HG02885 (cell line): ENCODE measurements around the gene PNPLA2.

Source experiments
- ATAC-seq: cut with Tn5 transposase; IDR thresholded peaks from one replicate; pipeline ENCODE4 v1.9.1; 2021; ENCODE audit warnings: mild to moderate bottlenecking; ENCODE audit not compliant: unreplicated experiment, poor library complexity

The PNPLA2 gene

DNA sequence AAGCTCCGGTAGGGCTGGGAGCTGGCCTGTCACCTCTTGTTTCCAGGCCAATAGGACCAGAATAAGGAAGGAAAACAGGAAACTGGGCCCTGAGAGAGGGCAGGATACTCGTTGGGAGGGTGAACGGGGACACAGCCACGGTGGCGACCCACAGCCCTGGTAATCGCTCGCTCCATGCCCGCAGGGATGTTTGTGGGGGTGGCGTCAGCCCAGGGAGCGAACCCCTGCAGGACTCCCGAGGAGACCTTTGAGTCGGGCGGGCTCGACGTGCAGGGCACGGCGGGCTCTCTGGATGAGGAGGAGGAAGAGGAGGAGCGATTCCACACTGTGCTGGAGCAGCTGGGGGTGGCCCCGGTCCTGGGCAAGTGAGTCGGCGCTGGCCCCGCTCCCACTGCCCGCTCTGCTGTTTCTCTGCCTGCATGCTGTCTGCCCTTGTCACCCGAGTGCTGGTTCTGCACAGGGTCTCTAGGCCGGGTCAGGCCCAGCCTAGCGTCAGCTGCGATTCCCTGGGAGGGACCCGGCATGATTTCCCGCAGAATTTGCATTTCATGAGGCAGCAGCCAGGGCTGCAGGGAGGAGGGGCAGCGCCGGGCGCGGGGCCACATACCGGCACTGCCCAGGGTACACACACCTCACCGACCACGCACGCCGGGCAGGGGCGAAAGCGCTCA is 10.6 kb downstream of the PNPLA2 start:
- ATAC-seq: no peak

DNA sequence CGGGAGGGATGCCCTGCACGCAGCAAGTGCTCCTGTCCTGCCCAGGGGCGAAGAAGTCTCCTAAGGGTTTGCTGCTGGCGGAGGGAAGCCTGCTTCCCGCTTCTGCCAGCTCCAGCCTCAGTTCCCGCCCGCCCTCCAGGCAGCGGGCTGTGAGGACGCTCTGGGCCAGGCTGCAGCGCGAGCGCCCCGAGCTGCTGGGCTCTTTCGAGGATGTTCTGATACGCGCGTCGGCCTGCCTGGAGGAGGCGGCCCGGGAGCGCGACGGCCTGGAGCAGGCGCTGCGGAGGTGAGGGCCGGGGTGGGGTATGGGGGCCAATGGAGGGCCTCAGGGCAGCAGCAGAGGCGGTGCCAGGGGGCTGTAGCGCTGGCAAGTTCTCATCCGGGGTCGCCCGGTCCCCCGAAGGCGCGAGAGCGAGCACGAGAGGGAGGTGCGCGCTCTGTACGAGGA is 11.2 kb downstream of the PNPLA2 start:
- ATAC-seq: no peak

DNA sequence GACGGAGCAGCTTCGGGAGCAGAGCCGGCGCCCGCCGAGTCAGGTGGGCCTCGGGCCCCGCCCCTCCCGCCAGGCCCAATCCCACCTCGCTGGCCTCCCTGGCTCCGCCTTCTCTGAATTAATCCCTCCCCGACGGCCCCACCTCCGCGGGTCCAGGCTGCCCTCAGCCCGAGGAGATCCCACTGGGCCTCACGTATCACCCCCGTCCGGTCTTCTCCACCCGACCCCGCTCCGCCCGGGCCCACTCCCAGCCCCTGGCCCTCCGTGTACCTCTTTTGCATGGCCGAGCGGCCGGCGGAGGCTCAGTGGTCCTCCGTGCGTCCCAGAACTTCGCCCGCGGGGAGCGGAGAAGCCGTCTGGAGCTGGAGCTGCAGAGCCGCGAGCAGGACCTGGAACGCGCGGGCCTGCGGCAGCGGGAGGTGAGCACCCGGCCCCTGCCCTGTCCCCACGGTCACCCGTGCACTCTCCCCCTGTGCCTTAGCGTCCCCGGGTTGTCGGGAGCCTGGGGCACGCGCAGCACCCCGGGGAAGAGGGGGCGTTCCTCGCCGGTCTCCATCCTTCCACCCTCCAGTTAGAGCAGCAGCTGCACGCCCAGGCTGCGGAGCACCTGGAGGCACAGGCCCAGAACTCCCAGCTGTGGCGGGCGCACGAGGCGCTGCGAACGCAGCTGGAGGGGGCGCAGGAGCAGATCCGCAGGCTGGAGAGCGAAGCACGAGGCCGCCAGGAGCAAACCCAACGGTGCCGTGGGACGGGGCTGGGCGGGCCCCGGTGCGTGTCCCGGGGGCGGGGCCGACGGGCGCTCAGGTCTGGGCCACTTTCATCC is 11.8 kb downstream of the PNPLA2 start:
- no peak for ATAC-seq

DNA sequence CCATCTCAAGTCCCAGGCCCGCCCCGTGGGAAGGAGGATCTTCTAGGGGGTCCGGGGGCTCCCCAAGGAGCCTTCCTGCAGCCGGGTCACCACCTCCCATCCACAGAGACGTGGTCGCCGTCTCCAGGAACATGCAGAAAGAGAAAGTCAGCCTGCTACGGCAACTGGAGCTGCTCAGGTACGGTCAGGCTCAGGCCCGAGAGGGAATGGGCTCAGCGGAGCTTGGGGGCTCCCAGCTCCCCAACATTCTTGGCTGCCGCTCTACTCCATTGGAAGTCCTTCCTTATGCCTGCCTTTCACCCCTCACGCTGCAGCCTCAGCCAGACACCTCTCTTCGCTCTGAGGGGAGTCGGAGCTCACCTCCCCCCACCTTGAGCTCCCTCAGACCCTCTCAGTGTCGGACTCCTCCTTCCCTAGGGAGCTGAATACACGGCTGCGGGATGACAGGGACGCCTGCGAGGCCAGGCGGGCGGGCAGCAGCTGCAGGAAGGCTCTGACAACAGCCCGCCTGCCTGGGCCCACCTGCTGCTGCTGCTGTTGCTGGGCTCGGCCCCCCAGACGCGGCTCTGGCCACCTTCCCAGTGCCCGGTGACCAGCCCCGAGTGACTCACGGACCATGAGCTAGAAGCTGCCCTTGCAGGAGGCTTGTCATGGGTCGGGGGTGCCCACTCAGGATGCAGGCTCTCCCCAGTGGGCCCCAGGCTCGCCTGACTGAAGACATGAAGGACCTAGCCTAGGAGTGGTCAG is 12.6 kb downstream of the PNPLA2 start:
- ATAC-seq: no peak

DNA sequence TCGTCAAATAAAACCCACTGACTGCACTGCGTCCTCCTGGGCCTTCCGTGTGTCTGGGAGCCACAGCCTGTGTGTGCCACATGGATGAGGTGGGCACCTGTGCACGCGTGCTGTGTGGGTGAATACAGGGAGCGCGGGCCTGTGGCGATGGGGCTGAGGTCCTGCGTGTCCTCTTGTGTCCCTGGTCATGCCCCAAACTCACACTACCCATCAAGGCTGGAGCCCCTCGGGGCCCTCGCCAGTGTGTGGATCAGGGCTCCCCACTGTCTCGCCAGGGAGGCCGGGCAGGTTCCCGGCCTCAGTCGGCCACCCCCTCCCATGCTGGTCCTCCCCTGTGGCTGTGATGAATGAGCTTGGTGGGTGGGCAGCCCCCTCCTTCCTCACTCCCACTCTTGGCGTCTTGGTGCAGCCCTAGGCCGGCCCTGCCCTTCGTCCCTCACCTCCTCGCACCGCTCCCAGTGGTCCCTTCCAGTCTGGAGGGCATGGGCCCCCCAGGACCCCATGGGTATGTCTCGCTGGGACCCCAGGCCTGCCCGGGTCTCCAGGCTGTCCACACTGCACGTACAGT is 13.3 kb downstream of the PNPLA2 start:
- no peak for ATAC-seq

DNA sequence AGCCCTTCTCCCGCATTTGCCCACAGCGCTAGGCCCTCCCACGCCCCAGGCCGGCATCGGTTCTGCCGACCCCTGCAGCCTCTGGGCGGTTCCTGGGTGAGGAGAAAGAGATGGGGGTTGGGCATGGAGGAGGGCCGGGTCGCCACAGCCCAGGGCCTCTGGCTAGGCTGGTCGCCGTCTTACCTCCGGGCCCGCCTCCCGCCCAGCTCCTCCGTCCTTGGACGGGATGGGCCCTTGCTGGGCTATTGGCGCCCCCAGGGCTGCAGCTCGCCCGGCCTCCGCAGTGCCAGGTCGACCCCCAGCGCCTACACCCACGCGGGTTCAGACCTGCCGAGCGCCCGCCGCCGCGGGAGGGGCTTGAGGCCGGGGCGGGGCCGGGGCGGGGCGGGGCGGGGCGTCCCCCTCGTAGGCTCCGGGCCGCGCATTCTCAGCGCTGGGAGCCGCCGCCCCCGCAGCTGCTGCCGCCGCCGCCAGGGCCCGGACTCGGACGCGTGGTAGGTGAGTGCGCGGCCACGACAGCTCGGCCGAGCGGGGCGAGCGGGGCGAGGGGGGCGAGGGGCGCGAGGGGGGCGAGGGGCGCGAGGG is 13.9 kb downstream of the PNPLA2 start, which contains the start of gene CD151:
Gene CD151 (plus strand): TSS at position 424 of the 585 bp plus-strand sequence. CDS start 3,118 bp downstream, outside the sequence.
- ATAC-seq: peak; percentile 52

DNA sequence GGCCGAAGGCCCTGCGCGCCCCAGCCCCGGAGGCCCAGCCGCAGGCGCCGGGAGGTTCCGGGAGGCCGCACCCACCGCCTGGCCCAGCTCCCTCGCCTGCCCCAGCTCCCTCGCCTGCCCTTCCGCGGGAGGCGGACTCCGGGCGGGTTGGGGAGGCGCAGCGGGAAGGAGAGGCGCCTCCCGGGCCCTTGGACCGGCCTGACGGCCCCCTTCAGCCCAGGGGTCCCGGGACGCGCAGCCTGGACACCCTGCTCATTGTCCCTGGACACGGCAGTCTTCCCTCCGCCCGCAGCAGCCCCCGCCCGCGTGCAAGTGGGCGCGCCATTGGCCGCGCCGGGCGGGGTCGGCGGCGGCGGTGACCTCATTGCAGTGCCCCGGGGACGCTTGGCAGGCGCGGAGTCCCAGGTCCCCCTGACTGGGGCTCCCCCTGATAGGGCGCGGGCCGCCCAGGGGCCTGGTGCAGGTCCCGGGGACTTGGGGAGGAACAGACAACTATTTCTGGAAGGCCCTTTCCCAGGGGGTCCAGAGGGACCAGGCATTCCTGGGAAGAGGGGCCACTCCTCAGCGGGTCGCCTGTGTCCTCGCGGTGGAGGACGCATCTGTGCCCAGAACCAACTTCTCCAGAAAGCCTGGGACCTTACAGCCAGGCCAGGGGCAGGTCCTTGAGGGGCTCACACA is 14.5 kb downstream of the PNPLA2 start:
- peak; percentile 37 for ATAC-seq

DNA sequence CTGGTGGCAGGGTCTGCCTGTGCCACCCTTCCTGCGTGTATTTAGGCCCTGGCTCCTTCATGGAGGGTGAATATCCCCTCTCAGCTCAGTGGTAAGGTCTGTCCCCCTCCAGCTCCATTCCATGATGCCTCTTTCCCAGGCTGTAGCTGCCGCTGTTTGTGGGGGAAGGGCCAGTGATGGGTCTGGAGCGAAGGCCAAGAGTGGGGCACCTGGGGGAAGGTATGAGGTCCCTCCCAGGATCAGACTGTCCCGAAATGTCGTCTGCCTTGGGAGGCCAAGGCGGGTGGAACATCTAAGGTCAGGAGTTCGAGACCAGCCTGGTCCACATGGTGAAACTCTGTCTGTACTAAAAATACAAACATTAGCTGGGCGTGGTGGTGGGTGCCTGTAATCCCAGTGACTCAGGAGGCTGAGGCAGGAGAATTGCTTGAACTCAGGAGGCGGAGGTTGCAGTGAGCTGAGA is 15.2 kb downstream of the PNPLA2 start:
- no peak for ATAC-seq

DNA sequence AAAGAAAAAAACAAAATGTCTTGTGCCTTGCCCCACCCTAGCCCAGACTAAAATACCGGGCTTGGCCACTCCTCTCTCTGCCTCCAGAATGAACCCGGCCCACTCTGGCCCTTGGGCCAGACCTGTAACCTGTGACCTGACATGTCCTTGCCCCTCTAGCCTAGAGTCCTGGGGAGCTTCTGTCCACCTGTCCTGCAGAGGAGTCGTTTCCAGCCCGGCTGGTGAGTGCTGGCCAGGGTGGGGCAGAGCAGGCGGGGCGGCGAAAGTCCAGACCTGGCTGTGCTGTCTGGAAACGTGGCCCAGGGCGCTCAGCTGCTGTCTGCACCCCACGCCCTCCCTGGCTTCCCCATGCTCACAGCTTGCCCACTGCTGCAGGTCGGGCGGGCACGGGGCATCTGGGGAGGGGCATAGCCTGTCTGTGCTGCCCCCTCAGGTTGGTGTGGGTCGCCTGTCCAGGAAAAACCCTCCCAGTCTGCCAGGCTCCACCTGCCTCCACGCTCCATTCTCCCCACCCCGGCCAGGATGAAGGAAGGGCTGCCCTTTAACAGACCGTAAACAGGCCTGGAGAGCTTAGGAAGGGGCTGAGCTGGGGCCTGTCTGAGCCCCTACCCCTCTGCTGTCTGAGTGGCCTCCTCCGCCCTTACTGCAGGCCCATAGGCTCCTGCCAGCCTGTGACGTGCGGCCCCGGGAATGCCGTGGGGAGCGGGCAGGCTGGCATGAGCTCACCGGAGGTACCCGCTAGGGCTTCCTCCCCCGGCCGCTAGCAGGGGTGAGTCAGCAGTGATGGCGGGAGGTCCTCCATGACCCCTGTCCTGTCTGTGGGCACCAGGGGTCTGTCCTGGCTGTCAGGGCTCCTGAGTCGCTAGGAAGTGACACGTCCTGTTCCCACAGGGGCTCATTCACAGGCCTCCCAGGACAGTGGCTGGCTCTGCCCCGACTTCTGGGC is 15.9 kb downstream of the PNPLA2 start:
- ATAC-seq: no peak

DNA sequence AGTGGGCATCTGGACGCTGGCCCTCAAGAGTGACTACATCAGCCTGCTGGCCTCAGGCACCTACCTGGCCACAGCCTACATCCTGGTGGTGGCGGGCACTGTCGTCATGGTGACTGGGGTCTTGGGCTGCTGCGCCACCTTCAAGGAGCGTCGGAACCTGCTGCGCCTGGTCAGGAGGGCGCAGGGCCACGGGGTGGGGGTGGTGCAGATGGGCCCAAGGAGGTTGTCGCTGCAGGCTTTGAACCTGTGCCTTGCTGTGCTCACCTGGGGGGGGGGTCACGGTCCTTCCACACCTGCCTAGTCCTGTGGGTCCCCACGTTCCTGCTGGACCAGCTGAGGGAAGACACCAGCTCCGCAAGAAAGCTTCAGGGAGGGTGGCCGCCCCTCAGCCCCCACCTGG is 17.6 kb downstream of the PNPLA2 start:
- no peak for ATAC-seq

DNA sequence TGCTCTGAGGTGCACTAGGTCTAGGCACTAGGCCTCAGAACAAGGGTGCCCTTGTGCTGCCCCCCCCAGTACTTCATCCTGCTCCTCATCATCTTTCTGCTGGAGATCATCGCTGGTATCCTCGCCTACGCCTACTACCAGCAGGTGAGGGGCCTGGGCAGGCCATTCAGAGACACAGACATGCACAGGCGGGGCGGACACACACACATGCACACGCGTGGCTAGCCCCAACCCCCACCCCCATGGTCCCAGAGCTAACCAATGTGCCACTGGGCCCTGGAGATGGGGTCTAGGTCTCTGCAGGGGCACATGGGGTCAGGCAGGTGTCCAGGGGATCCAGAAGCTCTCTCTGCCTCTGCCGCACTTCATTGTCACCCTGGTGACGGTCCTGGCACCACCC is 18.0 kb downstream of the PNPLA2 start:
- no peak for ATAC-seq

DNA sequence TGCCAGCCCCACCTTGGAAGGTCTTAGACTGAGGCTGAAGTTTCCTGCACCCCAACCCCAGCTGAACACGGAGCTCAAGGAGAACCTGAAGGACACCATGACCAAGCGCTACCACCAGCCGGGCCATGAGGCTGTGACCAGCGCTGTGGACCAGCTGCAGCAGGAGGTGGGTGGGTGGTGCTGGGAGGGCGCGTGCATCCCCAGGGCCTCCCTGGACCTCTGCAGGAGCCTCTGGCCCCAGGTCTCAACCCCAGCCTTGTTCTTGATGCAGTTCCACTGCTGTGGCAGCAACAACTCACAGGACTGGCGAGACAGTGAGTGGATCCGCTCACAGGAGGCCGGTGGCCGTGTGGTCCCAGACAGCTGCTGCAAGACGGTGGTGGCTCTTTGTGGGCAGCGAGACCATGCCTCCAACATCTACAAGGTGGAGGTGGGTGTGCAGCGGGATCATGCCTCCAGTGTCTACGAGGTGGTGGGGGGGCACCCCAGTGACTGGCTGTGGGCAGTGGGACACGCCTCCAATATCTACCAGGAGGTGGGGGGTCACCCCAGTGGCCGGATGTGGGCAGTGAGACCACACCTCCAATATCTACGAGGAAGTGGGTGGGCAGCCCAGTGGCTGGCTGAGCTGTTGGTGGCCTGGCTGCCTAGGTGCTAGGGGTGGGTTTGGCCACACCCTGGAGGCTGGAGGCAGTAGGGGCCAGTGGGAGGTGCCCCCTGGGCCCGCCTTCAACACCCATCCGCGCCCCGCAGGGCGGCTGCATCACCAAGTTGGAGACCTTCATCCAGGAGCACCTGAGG is 18.7 kb downstream of the PNPLA2 start:
- no peak for ATAC-seq

DNA sequence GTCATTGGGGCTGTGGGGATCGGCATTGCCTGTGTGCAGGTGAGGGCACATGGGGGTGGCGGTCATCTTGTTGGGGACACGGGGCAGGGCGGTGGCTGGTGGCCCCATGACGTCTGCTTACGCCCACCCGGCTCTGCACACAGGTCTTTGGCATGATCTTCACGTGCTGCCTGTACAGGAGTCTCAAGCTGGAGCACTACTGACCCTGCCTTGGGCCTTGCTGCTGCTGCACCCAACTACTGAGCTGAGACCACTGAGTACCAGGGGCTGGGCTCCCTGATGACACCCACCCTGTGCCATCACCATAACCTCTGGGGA is 19.2 kb downstream of the PNPLA2 start:
- no peak for ATAC-seq

DNA sequence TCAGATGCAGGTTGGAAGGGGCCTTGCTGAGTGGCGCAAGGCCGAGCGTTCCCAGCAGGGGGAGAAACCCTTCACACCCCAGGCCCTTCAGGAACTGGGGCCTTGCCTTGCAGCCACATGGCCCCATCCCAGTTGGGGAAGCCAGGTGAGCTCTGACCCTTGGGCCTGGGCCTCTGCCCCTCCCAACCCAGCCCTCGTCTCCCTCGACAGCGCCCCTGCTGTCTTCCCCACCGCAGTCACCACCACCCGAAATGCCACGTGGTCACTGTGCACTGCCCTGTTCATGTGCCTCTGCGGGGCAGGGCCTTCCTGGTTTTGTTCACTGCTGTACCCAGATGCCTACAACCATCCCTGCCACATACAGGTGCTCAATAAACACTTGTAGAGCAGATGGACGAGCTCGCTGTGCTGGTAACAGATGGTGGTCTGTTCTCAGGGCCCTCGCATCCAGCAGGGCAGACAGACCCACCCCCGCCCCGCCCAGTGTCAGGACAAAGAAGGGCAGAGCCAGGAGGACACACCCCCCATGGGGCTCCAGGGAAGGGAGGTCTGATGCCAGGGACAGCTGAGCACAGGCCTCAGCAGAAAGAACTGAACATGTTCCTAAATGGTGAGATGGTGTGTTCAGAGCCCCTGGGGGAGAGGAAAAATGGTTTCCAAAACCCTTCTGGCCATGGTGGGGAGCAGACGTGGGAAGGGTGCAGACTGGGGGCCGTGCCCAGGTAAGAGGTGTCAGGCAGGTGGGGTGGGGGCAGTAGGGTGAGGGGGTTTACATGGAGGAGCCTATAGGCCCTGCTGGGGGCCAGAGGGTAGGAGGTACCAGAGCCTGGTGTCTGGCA is 19.9 kb downstream of the PNPLA2 start:
- no peak for ATAC-seq

DNA sequence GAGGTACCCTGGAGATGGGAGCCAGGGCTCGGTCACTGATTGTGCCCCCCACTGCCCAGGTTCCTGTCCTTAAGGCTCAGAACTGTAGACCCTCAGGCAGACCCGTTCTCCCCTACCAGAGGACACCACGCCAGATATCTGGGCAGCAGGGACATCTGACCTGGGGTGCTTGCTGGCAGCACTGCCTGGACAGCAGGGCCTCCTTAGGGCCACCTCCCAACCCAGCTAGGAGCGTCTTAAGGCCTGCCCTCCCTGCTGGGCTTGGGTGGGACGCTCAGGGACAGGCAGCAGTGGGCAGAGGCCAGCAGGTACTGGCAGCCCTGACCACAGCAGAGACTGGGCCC is 20.5 kb downstream of the PNPLA2 start:
- no peak for ATAC-seq

DNA sequence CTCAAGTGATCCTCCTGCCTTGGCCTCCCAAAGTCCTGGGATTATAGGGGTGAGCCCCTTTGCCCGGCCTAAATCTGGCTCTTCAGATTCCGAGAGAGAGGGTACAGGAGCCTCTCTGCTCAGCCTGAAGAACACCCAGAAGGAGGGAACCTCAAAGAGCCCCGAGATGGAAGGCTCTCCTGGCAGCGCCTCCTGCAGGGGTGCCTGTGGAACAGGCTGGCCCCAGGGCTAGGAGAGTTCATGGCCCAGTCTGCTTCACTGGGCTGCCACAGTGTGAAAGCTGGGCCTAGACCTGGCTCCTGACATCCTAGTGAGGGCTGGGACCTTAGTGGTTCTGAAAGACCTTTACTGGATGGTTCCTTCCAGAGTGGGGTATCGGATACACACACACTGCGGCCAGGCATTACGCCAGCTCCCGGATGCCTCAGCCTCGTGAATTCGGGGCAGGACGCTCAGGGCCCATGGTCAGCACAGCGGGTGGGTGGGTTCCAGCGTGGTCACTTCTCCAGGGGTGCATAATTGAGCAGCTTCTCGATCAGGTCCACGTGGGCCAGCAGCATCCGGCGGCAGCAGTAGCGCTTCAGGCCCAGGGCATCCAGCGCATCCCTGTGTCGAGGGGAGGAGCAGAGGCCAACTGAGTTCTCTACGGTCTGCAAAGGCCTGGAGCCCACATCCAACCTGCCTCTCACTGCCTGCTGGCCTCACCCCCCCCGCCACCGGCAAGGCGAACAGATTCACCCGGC is 21.3 kb downstream of the PNPLA2 start:
- no peak for ATAC-seq

DNA sequence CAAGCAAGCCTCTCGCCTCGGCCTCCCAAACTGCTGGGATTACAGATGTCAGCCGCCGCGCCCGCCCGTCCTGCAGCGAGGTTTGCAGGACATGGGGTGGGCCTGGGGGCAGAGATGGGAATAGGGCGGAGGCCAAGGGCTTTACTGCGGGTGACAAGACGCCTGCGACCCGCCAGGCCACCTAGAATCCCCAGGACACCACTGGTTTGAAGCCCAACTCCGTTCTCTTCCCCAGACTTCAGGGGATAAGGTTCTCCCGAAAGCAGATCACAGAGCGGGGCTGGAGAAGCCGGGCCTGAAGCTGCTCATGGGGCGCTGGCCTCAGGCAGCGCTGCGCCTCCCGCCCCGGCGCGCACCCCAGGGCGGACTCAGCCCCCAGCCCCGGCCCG is 23.3 kb downstream of the PNPLA2 start:
- ATAC-seq: no peak
